Stimulated activated naive CD4-positive, alpha-beta T cell treated with Interleukin-2 at 50 U/mL for 16 hours (primary cell): ENCODE results near the gene OTOGL.
"Not testable (repeated sequence)": the region's sequence is repeated elsewhere in the genome, so short reads cannot be mapped to it uniquely, and the experiment has no call there.

Source experiments
- DNase-seq: peaks from one replicate; lab custom pipeline; 2025; lab: John Stamatoyannopoulos, UW

The OTOGL gene

GRCh38 chr12:80188576-80188975 lies 89.2 kb downstream of the OTOGL start:
- no peak for DNase-seq

GRCh38 chr12:80189241-80189640 lies 89.9 kb downstream of the OTOGL start:
- no peak for DNase-seq

- no peak for DNase-seq
Measured at GRCh38 chr12:80190001-80190400, 90.7 kb downstream of the OTOGL start.

- no peak for DNase-seq
Measured at GRCh38 chr12:80192087-80192486, 92.8 kb downstream of the OTOGL start.

- no peak for DNase-seq
Measured at GRCh38 chr12:80193865-80194264, 94.5 kb downstream of the OTOGL start.

DNA sequence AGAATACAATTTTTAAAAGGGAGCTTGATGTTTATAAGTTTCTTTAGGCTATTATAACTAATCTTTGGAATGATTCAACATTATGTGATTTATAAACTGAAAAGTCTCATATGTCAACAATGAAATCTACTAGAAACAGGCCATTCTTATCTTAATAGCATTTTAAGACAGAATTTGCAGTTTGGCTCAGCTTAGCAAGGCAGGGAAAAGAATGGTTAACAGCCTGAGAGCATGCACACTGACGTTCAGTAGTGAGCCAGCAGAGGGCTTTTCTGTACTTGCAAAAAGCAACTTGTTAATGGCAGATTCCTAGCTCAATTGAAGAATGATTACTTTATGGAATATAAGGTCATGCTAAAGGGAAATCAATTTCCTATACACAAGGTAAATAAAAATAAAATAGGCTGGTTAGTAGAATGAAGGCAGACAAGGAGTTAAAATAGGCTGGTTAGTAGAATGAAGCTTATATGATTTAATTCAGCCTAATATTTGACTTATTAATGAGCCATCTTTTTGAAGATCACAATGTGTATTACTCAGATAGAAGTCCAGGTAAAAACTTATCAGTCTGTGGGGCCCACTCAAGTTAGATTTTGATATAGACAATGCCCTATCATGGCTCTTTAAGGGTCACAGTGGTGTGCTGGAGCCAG lies 95.9 kb downstream of the OTOGL start:
- no peak for DNase-seq

DNA sequence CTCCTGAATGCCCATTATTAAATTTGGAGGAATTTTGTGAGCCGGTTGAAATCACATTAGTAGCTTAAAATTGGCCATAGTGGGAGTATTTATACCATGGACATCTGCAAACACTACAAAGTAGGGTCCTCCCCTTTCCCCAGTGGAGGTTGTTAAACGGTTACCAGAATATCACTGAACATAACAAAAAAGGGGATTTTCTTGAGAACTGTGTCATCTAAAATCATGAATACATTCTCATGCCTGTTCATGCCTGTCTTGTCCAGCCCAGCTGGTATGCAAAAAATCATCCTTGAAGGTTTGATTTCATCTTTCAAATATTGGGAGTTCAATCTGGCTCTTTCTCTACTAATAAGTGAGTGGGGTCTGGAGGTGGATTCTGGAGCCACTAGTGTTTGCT lies 96.4 kb downstream of the OTOGL start:
- no peak for DNase-seq

DNA sequence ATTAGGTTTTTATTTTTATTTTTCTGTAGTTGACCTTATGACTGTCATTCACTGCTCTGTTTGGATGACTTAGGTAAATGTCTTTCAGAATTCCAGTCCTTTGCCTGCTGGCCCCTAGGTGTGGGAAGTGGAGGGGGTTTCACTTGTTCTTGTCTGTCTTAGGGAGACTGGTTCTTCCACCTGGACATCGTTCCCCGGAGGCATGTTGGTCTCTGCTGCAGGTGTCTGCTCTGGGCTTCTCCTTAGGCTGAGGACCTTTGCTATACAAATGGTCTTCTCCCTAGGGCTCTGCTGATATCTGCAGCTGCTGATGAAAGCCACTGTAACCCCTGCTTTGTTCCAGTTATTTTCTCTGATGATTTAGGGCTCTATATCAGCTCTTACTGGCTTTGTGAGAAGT lies 97.1 kb downstream of the OTOGL start:
- DNase-seq = no peak

GRCh38 chr12:80198782-80199337 lies 99.5 kb downstream of the OTOGL start:
- DNase-seq = no peak

GRCh38 chr12:80199931-80200330 lies 100.6 kb downstream of the OTOGL start:
- DNase-seq = no peak

DNA sequence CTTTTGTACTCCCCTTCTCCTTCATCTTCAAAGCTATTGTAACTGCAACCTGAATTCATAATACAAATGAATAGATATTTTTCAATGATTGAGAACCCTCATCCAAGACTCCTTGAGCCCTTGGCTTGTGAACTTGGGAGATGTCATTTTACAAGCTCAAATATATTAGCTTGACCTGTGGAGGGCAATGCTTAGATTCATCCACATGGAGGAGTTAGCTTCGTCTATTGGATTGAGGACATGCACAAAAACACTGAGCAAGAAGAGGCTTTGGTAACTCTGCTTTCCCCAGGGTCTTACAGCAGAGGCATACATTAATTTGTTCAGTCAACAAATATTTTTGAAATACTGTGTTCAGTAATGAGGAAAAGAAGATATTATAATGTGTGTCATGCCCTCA lies 101.1 kb downstream of the OTOGL start:
- DNase-seq = no peak

GRCh38 chr12:80201908-80202307 lies 102.6 kb downstream of the OTOGL start:
- DNase-seq = no peak

DNA sequence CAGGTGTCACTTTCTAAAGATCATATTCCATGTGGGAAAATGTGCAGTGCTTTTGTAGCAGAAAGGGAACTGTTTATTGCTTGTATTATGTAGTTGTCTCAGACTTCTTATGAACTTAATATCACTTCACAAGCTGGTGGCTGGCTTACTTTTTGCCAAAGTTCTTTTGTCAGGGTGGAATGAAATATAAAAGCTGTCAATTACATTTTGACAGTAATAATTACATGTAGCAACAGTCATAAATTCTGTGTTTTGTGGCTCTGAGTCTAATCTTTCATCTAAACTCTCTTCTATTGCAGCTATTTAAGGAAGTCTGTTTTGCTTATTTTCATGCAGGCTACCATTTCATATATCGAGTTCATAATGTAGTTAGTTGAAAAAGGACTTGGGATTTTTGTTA lies 106.6 kb downstream of the OTOGL start:
- DNase-seq = no peak

- no peak for DNase-seq
Measured at GRCh38 chr12:80208071-80208470, 108.7 kb downstream of the OTOGL start.

DNA sequence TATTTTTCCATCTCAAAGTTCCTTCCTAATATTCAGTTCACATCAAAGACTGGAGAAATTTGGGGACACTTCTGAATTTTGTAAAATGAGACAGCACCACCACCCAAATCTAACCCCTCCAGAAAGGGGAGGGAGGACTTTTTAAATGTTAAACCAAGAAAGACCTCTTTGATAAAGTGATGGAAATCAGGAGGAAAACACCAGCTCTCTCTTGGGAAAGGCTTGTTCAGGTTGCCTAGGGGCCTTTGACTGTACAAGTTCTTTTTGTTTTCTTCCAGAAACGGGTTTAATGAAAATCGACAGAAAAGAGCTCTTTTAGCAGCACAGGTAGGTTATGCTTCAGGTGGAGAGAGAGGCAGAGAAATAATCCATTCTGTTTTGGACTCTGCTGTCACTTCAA lies 112.3 kb downstream of the OTOGL start:
- no peak for DNase-seq

DNA sequence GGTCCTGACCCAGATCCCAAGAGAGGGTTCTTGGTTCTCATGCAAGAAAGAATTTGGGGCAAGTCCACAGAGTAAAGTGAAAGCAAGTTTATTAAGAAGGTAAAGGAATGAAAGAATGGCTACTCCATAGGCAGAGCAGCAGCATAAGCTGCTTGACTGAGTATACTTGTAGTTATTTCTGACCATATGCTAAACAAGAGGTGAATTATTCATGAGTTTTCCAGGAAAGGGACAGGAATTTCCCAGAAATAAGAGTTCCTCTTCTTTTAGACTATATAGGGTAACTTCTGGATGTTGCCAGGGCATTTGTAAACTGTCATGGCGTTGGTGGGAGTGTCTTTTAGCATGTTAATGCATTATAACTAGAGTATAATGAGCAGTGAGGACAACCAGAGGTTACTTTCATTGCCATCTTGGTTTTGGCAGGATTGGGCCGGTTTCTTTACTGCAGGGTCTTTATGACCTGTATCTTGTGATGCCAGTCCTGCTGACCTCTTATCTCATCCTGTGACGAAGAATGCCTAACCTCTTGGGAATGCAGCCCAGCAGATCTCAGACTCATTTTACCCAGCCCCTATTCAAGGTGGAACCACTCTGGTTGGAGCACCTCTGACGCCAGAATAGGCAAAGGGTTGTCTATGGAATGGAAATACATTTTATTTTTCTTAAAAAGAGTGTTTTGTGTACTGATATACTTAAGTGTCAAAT lies 113.8 kb downstream of the OTOGL start:
- no peak for DNase-seq

DNA sequence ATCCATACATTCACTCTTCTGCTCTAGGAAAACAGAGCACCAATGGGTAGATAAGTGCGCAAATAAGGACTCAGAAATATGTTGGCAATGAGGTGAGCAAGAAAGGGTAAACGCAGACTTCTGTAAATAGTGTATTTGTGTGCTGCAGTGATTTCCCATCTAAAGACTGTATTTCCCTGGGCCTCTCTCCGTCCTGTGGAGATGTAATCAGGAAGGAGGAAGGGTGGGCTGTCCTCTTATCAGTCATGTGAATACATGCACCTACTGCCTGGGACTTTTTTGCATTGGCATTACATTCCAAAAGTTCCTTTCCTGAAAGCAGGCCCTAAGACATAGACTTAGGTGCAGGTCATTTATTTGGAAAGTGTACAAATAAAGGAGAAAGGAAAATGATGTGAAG lies 114.5 kb downstream of the OTOGL start:
- DNase-seq = no peak

GRCh38 chr12:80217011-80217535 lies 117.7 kb downstream of the OTOGL start:
- no peak for DNase-seq

DNA sequence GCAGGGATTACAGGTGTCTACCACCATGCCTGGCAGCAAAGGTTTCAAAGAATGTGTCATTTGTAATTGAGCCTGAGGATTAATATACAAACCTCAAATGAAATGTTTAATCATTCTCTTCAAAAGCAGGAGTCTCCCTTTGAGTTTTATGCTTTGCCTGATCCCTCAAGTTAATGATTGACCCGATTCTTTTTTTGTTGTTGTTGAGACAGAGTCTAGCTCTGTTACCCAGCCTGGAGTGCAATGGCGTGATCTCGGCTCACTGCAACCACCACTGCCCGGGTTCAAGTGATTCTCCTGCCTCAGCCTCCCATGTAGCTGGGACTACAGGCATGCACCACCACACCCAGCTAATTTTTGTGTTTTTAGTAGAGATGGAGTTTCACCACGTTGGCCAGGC lies 119.6 kb downstream of the OTOGL start:
- DNase-seq = not testable (repeated sequence)

DNA sequence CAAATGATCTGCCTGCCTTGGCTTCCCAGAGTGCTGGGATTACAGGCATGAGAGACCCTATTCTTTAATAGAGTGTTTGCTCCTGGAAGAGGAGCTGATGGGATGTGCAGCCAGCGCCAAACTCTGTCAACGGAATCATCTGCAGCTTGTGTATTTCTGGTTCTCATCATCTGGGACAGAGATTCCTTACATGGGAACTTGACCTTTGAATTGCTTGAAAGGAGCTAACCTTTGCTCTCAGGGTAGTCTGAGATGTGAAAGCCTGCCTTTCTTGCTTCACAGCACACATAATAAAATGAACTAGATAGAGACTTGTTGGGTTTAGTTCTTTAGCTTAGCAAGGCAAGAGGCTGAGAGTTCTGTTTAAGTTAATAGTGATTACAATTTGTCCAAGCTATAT lies 120.0 kb downstream of the OTOGL start:
- DNase-seq = no peak

DNA sequence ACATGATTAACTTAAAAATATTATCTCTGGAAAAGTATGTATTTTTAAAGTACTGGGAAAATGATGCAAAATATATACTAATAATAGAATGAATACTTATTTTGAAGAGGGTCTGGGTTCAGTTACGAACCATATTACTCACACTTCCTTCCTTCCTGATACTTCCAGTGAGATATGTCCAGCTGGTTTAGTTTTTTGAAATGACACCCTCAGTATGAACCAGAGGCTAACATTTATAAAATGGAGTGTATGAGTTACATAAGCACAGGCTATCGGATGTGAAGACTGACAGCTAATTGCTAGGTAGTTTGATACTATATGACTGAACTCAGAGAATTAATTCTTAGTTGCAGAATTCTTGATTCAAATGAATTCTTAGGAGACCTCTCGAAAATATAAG lies 122.9 kb downstream of the OTOGL start:
- DNase-seq = no peak

- no peak for DNase-seq
Measured at GRCh38 chr12:80226576-80226975, 127.2 kb downstream of the OTOGL start.

DNA sequence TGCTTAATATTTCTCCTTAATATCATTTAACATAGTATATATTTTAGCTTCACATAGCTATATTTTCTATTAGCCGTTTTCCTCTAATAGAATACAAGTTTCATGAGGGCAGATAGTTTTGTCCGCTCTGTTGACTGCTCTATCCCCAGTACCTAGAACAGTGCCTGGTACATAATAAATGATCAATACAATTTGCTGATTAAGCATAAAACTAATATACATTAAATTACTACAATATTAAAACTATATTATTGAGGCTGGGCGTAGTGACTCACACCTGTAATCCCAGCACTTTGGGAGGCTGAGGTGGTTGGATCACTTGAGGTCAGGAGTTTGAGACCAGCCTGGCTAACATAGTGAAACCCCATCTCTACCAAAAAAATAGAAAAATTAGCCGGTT lies 128.6 kb downstream of the OTOGL start:
- not testable (repeated sequence) for DNase-seq
